Stromal cell of bone marrow (primary cell): ENCODE data around the gene PEMT.

Experiments used
- DNase-seq: peaks from one replicate; pipeline ENCODE4 v3.0.0-alpha.2; 2012; ENCODE audit warnings: low read depth

PEMT gene

DNA sequence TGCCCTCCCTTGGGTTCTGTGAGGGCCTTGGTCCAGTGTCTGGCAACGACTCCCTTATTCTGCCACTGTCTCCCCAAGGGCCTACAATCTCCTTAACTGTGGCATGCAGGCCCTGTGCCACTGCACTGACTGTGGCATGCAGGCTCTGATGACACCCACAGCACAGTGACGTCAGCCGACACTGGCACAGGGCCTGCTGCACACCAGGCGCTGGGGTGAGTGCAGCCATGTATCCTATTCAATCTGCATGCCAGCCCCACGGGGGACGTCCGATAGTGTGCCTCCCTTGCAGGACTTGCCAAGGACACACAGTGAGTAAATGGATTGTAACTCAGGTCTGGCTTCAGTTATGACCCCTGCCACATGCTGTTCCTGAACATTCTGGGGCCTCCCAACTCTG, 55.6 kb downstream of the PEMT start:
- DNase-seq: no peak

DNA sequence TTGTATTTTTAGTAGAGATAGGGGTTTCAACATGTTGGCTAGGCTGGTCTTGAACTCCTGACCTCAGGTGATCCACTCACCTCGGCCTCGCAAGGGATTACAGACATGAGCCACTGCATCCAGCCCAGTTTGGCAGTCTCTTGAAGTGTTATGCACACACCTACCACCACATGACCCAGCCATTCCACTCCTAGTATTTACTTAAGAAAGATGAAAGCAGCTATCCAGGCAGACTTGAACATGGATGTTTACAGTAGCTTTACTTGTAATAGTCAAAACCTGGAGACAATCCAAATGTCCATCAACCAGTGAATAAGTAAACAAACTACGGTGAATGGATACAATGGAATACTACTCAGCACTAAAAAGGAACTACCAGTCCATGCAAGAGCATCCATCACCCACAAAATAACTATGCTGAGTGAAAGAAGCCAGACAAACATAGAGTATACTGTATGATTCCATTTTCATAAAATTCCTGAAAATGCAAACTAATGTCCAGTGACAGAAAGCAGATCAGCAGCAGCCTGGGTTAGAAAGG, 57.5 kb downstream of the PEMT start:
- DNase-seq: no peak

DNA sequence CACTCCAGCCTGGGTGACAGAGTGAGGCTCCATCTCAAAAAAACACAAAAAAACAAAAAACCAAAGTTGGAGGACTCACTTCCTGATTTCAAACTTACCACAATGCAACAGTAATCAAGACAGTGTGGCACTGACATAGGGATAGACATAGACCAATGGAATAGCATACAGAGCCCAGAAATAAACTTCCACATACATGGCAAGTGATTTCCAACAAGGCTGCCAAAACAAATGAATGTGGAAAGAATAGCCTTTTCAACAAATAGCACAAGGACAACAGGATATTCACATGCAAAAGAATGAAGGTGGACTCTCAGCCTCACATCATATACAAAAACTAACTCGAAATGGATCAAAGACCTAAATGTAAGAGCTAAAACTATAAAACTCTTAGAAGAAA, 58.5 kb downstream of the PEMT start:
- no peak for DNase-seq

DNA sequence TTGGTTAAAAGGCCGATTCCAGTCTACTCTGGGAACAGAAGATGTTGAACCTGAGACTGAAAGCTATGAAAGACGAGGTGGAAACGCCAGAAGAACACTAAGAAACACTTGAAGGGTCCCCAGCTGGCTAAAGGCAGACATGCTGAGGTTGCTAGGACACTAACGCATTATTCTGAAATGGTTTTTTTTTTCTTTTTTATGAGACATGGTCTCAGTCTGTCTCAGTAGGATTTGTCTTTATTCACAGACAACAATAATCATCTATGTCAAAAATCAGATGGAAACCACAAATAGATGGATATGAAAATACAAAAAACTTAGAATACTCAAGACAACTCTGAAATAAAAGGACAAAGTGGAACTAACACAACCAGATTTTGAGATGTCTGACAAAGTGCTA, 60.4 kb downstream of the PEMT start:
- DNase-seq: no peak

DNA sequence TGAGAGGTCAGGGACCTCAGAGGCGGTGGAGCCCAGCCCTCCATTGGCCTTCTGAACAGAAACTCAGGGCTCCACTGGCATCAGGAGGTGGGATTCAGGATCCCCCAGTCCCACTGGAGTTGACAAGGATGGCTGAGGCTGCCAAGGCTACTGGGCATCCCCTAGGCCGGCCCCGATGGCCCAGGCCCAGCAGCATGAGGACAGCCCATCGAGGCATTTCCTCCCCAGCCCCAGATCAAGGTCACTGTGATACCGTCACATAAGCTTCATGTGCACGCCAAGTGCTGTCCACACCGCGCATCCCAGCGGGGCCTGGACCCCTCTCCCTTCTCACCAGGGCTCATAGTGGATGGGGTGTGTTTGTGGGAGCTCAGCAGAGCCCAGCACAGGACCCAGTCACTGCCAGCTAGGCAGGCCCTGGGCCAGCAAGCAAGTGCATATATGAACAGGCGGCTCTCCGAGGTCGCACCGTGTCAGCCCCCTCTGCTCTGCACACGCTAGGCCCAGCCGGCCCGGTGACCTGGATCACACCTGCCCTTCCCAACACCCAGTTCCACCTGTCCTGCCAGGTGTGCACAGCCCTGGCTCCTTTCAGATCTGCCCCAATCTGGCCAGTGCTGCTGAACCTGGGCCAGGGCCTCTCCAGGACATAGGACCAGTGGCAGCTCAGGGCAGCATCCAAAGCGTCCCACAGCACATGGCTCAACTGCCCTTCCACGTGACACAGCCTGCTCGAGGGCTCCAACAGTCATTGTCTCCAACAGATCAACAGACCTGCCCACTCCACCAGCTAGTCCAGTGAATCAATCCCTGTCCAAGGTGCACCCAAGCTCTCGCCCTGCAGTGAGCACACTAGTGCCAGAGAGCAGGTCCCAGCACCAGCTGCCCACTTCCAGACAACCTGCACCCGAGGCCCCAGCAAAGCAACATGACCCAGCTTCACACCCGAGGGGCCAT, 62.5 kb downstream of the PEMT start:
- no peak for DNase-seq

DNA sequence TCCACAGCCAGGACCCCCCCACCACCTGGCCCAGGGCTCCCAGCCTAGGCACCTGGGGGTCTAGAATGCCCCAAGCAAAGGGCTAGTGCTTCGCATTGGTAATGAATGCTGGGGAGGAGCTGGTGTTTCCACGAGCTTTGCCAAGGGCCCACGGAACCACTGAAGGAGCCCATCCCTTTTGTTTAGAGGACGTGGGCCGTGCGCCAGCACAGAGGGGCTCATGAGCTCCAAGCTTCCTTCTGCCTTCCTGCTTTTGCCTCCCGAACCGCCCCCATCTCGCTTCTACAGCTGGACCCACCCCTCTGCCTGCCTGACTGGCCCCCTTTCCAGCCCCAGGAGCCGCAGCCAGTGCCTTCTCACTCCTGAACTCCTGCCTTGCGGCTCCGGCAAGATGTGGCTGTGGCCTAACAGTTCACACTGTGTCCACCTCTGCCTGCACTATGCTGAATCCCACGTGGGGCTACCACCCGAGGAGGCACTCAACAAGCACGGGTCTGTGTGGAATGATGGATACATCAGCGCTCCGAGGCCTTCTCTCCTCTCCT, 63.5 kb downstream of the PEMT start:
- no peak for DNase-seq

DNA sequence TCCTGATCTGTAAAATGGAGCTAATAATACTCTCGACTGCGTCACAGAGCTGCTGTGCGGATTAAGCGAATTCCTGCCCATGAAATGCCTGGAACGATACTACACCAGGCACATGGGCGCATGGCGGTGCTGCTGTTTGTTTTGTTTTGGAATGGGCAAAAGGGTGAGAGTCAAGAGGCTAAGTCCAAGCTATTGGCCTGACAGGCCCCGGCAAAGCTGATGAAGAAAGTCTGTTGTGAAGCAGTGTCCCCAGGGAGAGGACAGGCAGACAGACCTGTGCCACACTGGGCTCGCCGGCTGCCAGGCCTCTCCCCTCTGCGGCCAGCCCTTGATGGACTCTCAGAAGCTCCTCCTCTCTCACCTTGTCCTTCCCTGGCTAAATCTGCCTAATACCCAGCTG, 64.0 kb downstream of the PEMT start:
- DNase-seq: no peak

DNA sequence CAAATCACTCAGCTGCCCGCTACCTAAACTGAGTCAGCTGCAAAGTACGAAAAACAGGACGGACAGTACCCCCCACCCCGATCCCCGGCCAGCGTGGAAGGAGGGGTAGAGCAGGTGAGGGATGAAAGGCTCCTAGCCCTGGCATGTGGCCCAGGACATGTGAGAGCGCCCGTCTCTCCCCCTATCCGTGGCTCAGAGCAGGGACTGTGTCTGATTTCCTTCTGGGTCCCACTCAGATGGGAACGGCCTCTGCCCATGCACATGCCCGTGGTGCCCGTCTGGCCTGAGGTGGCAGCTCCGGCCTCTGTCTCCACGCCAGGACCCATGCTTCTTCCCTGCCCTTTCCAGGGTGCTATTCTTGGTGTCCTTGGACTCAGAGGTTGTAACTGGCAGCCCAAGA, 65.1 kb downstream of the PEMT start:
- DNase-seq: no peak

DNA sequence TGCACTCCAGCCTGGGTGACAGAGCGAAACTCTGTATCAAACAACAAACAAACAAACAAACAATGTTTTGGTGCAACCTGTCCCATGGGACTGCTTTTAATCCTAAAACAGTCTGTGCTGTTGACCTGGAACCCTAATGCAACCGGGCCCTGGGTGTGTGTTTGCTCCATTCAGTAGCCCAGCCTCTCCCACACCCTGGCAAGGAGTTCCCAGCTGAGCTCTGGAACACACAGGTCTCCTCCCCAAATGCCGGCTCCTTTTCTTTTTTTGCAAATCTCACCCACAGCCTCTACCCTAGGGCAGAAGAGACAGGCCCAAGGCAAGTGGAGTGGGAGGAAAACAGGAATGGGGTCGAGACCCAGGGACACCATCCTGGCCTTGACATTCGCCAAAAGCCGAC, 65.6 kb downstream of the PEMT start:
- DNase-seq: no peak

DNA sequence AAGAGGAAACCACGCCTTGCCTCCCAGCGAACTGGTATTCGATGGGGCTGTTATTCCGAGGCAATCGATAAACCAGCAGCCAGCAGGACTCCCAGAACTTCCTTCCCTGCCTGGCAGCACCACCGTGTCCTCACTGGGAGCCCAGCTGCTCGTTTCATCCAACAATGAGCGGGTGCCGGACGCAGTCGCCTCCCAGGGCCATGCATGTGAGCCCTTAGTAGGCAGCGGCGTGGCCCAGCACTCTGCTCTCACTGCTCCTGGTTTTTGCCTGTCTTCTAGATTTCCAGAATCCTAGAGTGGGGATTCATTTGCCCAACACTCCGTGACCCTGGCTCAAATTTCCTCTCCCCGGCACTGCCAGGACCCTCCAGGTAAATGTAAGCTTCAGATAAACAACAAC, 66.2 kb downstream of the PEMT start:
- DNase-seq: no peak

DNA sequence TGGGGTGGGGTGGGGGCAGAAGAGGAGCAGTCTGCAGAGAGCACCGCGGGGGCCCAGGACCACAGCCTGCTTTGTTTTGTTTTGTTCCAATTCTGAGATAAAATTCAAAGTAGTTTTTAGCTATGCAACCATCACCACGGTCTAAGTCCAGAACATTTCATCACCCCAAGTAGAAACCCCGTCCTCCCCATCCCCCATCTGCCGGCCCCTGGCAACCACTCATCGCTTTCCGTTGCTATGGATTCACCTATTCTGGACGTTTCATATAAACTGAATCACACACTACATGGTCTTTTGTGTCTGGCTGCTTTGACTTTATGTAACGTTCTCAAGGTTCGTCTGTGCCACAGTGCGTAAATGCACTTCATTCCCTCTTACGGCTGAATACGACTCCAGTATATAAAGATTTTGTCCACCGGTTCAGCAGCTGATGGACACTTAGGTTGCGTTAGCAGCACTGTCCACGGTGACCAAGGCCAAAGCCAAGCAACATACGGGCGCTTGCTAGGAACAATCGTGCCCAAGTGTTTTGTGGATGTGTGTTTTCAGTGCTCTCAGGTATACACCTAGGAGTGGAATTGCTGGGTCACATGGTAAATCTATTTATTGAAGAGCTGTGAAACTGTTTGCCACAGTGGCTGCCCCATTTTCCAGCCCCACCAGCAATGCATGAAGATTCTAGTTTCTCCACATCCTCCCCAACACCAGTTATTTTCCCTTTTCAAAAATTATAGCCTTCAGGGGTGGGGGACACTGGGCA, 67.6 kb downstream of the PEMT start:
- DNase-seq: no peak

DNA sequence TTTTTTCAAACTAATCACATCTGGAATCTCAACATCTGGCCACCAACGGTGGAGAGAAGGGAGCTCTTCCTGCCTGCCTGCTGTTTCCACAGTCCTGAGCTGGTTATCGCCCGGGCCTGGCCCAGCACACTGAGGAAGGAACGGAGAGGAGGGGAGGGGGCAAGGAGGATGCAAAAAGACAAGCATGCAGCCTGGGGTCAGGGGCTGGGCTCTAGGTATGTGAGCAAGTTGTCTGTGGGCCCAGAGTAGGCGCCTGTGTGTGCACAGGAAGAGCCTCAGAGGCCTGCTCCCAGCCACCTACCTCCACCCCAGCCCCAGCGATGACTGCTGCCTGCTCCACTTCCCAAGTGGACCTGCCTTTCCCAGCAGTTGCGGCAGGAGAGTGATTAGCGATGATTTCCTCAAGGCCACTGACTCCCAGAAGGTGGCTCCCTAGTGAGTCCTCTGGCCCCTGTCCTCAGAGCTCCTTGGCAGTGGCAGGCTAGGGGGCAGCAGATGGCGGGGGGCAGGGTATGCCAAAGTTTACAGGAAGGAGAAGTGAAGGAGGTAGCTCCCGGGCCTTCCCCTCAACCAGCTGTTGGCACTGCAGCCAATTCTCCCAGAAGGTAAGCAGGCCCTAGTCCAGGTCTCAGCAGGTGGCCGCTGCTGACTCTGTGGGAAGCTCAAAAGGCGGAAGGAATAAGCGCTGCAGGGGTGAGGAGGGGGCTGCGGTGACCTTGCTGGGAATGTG, 68.3 kb downstream of the PEMT start:
- DNase-seq: no peak

DNA sequence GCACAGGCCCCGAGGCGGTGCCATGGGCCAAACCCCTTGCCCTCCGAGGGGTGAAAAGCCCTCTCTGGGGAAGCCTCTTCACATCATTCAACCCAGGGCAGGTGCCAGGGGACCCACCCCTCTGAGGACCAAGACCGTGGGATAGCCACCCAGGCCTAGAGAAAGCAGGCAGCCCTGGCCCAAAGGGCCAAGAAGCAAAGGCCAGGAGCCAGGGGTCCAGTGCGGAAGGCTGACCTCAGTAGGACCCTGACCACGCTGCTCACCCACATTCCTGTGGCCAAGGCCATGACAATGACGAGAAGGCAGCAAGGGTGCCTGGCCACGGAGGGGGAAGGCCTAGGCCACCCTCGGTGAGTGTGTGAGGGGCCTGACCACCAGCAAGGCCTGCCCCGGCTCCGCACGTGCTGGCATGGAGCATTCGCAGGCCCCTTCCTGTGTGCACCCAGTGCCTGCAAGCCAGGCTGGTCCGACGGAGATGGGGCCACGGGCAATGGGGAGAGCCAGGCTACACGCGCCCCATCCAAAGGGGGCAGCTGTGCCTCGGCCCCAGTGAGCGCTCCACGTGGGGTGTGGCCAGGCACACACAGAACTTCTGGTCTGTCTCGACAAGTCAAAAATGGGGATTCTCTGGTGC, 70.8 kb downstream of the PEMT start:
- DNase-seq: no peak

DNA sequence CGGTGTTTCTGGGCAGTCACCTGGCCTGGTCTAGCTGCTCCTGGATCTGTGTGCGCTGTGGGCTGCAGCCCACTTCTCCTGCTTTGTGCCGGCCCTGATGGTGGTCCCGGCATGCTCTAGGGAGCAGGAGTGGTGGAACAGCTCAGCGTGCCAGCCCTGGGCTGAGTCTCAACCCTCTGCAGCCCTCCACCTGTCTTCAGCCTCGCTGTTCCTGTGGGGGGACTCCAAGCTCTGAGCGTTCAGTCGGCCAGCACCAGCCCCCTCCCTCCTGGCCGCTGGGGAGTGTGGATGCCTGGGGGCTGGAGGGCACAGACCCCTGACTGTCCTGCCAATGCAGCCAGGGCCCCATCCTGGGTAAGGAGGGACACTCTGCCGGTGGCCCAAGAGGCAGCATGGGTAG, 71.6 kb downstream of the PEMT start:
- DNase-seq: no peak

DNA sequence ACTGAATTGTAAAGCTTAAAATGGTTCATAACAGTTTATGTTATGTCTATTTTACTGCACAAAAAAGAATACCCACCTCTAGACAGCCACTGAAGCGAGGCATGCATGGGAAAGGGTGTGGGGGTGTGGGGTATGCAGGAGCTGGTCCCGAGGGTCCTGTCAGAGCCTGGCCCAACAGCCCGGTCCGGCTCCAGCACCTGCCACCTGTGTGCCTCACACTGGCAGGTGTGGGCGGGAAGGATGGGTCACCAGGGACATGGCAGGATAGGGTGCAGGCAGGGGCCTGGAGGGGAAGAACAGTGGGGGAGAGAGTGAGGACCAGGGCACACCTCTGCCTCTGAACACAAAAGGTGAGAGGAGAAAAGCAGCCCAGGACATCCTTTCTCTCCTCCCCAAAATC, 72.6 kb downstream of the PEMT start:
- no peak for DNase-seq

DNA sequence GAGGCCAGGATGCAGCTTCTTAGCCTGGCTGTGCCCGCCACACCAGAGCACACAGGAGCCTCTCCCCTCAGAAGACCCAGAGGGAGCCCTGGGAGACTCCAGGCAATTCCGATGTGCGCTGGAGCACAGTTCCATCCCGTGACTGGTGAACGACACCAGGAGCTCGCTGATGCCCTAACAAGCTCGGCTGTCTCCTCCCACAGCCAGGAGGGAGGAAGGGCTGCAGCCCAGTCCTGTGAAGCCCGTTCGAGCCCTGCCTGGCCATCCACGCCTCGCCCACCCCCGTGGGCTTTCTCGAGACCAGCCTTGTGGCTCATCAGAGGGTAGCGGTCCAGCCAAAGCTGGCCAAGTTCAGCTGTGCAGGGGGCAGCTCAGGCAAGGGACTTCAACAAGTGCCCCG, 73.5 kb downstream of the PEMT start:
- DNase-seq: no peak

DNA sequence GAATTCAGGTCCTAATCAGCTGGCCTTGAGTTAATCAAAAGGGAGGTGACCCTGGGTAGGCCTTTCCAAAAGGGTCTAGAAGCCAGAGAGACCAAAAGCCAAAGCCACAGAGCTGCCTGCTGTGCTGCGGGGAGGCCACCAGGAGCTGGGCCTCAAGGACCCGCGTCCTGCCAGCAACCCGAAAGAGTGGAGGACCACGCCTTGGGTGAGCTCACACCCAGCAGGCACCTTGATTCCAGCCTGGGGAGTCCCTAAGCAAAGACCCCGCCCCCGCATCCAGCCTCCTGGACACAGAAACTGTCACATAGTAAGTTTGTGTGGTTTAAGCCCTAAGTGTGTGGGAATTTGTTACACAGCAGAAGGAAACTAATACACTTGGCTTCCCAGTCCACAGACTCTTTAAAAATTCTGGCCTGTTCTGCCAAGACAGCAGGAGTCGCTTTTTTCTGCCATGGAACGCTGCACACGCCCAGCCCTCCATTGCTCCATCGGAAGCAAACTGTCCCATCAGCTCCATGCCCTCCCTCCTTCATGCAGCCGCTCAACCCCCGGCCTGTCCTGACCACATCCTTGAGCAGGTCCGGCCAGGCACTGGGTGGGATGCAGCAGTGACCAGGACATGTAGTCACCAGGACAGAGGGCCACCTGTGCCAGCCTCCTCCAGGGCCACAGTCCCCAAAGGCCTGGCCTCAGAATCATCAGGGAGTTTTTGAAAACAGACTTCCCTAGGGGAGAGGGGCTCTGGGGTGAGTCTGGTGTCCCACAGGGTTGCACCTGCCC, 74.4 kb downstream of the PEMT start:
- no peak for DNase-seq

DNA sequence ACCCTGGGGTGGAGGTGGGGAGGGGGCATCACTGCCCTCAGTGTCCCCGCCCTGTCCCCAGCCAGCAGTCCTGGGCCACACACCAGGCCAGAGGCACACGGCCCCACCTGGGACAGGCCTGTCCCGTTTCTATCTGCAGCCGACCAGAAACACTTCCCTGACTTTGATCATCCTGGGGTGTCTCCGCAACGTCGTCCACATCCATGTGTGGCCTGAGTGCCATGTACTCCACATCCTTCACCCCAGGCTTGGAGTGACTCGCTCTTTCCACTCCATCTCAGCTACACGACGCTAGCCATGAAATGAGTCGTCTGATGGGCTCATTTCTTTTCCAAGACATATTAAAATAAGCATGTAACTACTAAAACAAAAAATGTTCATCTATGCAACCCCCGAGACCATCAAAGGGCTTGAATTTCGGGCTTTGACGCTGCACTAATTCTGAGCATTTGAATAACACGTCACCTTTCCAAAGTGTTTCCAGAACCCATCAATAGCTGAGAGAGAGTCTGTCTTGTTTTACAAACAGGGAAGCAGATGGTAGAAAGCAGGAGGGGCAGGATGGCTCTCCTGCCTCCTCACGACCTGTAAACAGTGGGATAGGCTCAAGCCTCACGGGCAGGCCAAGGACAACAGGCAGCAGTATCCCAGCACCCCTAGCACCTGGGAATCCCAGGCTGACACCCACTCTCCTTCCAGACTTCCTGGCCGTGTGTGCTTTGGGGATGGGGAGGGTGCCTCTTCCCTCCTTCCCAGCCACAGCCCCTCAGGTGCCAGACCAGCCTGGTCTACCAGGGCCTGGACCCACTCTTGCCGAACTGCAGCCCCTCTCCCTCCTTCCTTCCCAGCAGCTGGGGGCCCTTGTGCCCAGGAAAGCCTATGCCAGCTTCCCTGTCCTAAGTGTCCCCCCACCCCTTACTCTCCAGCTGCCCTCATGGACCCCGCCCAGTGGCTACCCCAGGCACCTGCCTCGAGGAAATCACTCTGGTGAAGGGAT, 75.3 kb downstream of the PEMT start:
- DNase-seq: peak; percentile 86
